Activated CD8-positive, alpha-beta memory T cell treated with anti-CD3 and anti-CD28 coated beads for 24 hours (primary cell): ENCODE data around the gene BCKDHA.
"Not testable (repeated sequence)": the region's sequence is repeated elsewhere in the genome, so short reads cannot be mapped to it uniquely, and the experiment has no call there.

Experiments used
- DNase-seq: peaks from one replicate; pipeline ENCODE4 v3.0.0-alpha.2; 2020

Gene BCKDHA

GRCh38 chr19:41367848-41368301 is 29.7 kb upstream of the BCKDHA start:
- no peak for DNase-seq

GRCh38 chr19:41369769-41370168 is 27.8 kb upstream of the BCKDHA start:
- no peak for DNase-seq

GRCh38 chr19:41371119-41371518 is 26.5 kb upstream of the BCKDHA start:
- DNase-seq, result not testable (repeated sequence)

- no peak for DNase-seq
Observed at GRCh38 chr19:41371541-41371940, 26.1 kb upstream of the BCKDHA start.

- no peak for DNase-seq
Observed at GRCh38 chr19:41372501-41372900, 25.1 kb upstream of the BCKDHA start.

GRCh38 chr19:41373993-41374392 is 23.6 kb upstream of the BCKDHA start:
- DNase-seq, result no peak

- peak; percentile 62 for DNase-seq
Observed at GRCh38 chr19:41376241-41376997, 21.2 kb upstream of the BCKDHA start, which contains the start of gene TMEM91. TSS of gene TMEM91 (plus strand) at chr19:41376533. CDS start at chr19:41378310, 1,777 bp downstream.

- peak; percentile 60 for DNase-seq
Observed at GRCh38 chr19:41376998-41377365, 20.6 kb upstream of the BCKDHA start.

- peak; percentile 61 for DNase-seq
Observed at GRCh38 chr19:41377977-41378709, 19.5 kb upstream of the BCKDHA start.

GRCh38 chr19:41381536-41381935 is 16.1 kb upstream of the BCKDHA start:
- not testable (repeated sequence) for DNase-seq

- no peak for DNase-seq
Observed at GRCh38 chr19:41384351-41384750, 13.3 kb upstream of the BCKDHA start.

GRCh38 chr19:41386442-41386841 is 11.2 kb upstream of the BCKDHA start:
- DNase-seq, result no peak

- DNase-seq, result no peak
Observed at GRCh38 chr19:41391618-41392017, 6.0 kb upstream of the BCKDHA start.

GRCh38 chr19:41392775-41393174 is 4.8 kb upstream of the BCKDHA start:
- DNase-seq, result no peak

- DNase-seq, result no peak
Observed at GRCh38 chr19:41395355-41395754, 2.3 kb upstream of the BCKDHA start.

- DNase-seq, result no peak
Observed at GRCh38 chr19:41398050-41398418, 416 bp downstream of the BCKDHA start.

- DNase-seq, result no peak
Observed at GRCh38 chr19:41398598-41398997, 980 bp downstream of the BCKDHA start.

GRCh38 chr19:41399091-41399490 is 1.5 kb downstream of the BCKDHA start:
- no peak for DNase-seq

- no peak for DNase-seq
Observed at GRCh38 chr19:41399525-41399924, 1.9 kb downstream of the BCKDHA start.

- DNase-seq, result no peak
Observed at GRCh38 chr19:41401483-41401882, 3.9 kb downstream of the BCKDHA start.

- DNase-seq, result no peak
Observed at GRCh38 chr19:41402010-41402409, 4.4 kb downstream of the BCKDHA start.

GRCh38 chr19:41403181-41403970 is 5.8 kb downstream of the BCKDHA start:
- DNase-seq, result no peak

- DNase-seq, result no peak
Observed at GRCh38 chr19:41405776-41406175, 8.2 kb downstream of the BCKDHA start.
